Kidney epithelial cell (primary cell): Measurements from ENCODE around the gene ASB1. TPM values are rescaled to one million over a fixed set of nuclear protein-coding genes. Genes with fewer than 3 reads are reported as not detected.

Experiments used
- DNase-seq: peaks from one replicate; pipeline ENCODE4 v3.0.0-alpha.2; 2010; ENCODE audit warnings: low read depth
- H3K27me3 ChIP-seq: 2 replicates; pipeline ENCODE4 v1.6.0; 2011; ENCODE audit warnings: low read length; ENCODE audit not compliant: control insufficient read depth, insufficient read depth
- H3K36me3 ChIP-seq: 2 replicates; pipeline ENCODE4 v1.5.1; 2011; ENCODE audit warnings: low read length; ENCODE audit not compliant: control insufficient read depth, insufficient read depth
- H3K4me3 ChIP-seq: 2 replicates; pipeline ENCODE4 v1.5.1; 2011; ENCODE audit warnings: low read depth, mild to moderate bottlenecking, control low read depth, low read length
- total RNA-seq: library from RNA; depleted of rRNA; stranded (reverse); fragments of >200 nt; gene quantifications from 2 replicates; pipeline ENCODE4 v1.2.3, GENCODE V29; 2015
- TF ChIP-seq, protein P1 (sequence below): IDR thresholded peaks from 2 replicates; pipeline ENCODE4 v1.5.1; 2011; ENCODE audit warnings: mild to moderate bottlenecking, moderate library complexity, low read length, control low read depth, inconsistent platforms; ENCODE audit not compliant: insufficient read depth, poor library complexity, severe bottlenecking

ASB1 gene
- total RNA-seq, 1 donor from 2014 or later, result 23.0 TPM

- Histone ChIP-seq H3K4me3 (no peak overlapping the region), H3K36me3 (no peaks in the 10 kb centered on the region), H3K27me3 (no peaks in the 10 kb centered on the region)
- DNase-seq, result no peak
- TF ChIP-seq, protein P1, sequence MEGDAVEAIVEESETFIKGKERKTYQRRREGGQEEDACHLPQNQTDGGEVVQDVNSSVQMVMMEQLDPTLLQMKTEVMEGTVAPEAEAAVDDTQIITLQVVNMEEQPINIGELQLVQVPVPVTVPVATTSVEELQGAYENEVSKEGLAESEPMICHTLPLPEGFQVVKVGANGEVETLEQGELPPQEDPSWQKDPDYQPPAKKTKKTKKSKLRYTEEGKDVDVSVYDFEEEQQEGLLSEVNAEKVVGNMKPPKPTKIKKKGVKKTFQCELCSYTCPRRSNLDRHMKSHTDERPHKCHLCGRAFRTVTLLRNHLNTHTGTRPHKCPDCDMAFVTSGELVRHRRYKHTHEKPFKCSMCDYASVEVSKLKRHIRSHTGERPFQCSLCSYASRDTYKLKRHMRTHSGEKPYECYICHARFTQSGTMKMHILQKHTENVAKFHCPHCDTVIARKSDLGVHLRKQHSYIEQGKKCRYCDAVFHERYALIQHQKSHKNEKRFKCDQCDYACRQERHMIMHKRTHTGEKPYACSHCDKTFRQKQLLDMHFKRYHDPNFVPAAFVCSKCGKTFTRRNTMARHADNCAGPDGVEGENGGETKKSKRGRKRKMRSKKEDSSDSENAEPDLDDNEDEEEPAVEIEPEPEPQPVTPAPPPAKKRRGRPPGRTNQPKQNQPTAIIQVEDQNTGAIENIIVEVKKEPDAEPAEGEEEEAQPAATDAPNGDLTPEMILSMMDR, result no peak
Measured at GRCh38 chr2:238461051-238461450, 34.3 kb downstream of the ASB1 start.

GRCh38 chr2:238461491-238461890, 34.8 kb downstream of the ASB1 start:
- Histone ChIP-seq H3K4me3 (no peak overlapping the region), H3K36me3 (no peaks in the 10 kb centered on the region), H3K27me3 (no peaks in the 10 kb centered on the region)
- TF ChIP-seq, protein P1, result no peak
- DNase-seq, result no peak

GRCh38 chr2:238461916-238462315, 35.2 kb downstream of the ASB1 start:
- Histone ChIP-seq H3K4me3 (no peak overlapping the region), H3K36me3 (no peaks in the 10 kb centered on the region), H3K27me3 (no peaks in the 10 kb centered on the region)
- no peak for DNase-seq
- TF ChIP-seq, protein P1, result no peak

- no peak for DNase-seq
- TF ChIP-seq, protein P1, result peak; percentile 51
- no peaks in the 10 kb centered on the region for H3K27me3 ChIP-seq
- H3K4me3 ChIP-seq, result no peak overlapping the region
- H3K36me3 ChIP-seq, result no peaks in the 10 kb centered on the region
Measured at GRCh38 chr2:238462782-238463396, 36.2 kb downstream of the ASB1 start.

DNA sequence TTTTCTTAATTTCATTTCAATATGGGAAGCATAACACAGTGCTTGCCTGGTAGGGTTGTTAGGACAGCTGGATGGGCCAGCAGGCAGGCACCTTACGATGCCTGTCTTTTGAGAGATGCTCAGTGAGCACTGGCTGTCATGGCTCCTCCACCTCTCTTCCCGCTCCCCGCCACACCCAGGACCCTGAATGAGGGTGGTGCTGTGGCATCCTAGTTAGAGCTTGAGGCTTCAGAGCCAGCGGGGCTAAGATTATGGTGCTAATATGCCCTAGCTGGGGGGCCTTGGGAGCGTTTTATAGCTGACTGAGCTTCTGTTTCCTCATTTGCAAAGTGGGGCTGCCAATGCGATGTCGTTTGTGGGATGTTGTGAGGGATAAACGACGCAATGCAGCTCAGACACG, 37.7 kb downstream of the ASB1 start:
- Histone ChIP-seq H3K36me3 (no peaks in the 10 kb centered on the region), H3K4me3 (no peak overlapping the region), H3K27me3 (no peaks in the 10 kb centered on the region)
- DNase-seq, result no peak
- TF ChIP-seq, protein P1, result no peak

DNA sequence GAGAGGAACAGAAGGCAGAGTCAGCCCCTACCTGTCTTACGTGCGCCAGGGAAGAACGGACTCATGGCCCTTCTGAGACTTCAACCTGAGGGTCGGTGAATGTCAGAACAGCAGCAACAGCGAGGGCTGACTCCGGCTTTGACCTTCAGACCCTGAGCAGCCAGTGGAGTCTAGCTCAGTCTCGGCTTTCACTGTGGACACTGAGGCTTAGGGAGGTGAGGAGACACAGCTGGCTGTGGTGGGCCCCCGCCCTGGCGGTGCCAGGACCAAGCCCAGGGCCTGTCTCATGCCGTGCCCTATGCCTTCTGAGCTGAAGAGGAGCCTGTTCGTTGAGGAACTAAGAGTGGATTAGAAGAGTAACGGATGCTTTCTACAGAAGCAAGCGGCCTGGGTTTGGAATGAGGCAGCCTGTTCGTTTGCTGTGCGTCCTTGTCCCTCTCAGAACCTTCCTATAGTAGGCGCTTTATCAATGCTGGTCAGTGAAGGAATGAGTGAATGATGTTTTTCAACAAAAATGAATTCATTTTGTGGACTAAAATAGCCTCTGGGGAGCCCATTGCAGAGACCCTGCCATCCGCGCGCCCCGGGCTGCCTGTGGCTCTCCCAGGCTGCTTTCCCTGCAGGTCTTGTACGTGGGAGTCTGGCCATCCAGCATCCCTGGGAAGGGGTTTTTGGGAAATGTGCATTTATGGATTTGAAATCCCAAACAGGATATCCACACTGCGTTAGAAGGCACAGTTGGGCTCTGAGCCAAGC, 38.9 kb downstream of the ASB1 start:
- Histone ChIP-seq H3K27me3 (no peaks in the 10 kb centered on the region), H3K36me3 (no peaks in the 10 kb centered on the region), H3K4me3 (no peak overlapping the region)
- DNase-seq, result no peak
- TF ChIP-seq, protein P1, result no peak
